GM21529 (cell line): ENCODE measurements around the gene MYCBP2.
A peak's percentile ranks its signal among the peaks of the same experiment; 100 is the strongest.

Experiments used
- ATAC-seq: cut with Tn5 transposase; IDR thresholded peaks from one replicate; pipeline ENCODE4 v1.9.1; 2021; ENCODE audit not compliant: unreplicated experiment

MYCBP2 gene

GRCh38 chr13:77008337-77008736 is 318.6 kb downstream of the MYCBP2 start:
- ATAC-seq: peak; percentile 50

GRCh38 chr13:77002590-77003190 is 324.2 kb downstream of the MYCBP2 start:
- ATAC-seq: no peak

- no peak for ATAC-seq
Measured at GRCh38 chr13:77001963-77002587, 324.8 kb downstream of the MYCBP2 start.

DNA sequence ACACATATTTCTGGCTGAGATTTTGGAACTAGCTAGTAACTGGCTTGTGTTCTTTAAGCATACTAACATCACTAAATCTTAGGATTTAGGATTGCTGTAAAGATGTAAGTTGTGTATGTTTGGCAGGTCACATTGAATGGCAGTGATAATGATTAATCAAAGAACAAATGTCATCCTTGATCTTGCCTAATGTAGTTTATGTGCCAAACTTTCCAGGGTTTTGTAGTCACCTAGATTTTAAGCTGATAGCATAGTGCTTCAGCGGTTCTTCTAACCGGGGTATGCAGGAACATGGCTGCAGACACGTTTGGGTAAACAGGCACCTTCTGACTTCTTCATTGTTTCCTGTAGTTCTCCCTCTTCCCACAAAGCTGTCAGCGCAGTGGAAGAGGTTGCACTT is 325.4 kb downstream of the MYCBP2 start:
- ATAC-seq: no peak

- no peak for ATAC-seq
Measured at GRCh38 chr13:77000475-77000874, 326.4 kb downstream of the MYCBP2 start.
